Upper lobe of left lung (tissue), 6 donors: ENCODE results near the gene CRTC2. TPM values are rescaled to one million over a fixed set of nuclear protein-coding genes. Genes with fewer than 3 reads are reported as not detected.
"Not testable (repeated sequence)": the region's sequence is repeated elsewhere in the genome, so short reads cannot be mapped to it uniquely, and the experiment has no call there.

Experiments
- ATAC-seq, 2 donors: fragments of 200-7000 bp; cut with Tn5 transposase; one replicate each; pipeline ENCODE4 v1.9.1; 2022; ENCODE audit warnings: mild to moderate bottlenecking in 2 of 2, moderate library complexity in 2 of 2; ENCODE audit not compliant: low FRiP score in 2 of 2
- DNase-seq, 2 donors: peaks; one replicate each; pipeline ENCODE4 v3.0.0-alpha.2; 2019 to 2020
- H3K27ac ChIP-seq, 4 donors: fragments of 200-600 bp; sonication (generic); one replicate each; pipeline ENCODE4 v1.5.1; 2016 to 2019
- H3K27me3 ChIP-seq, 4 donors: fragments of 200-600 bp; sonication (generic); one replicate each; pipeline ENCODE4 v1.5.1; 2017 to 2019
- H3K36me3 ChIP-seq, 4 donors: fragments of 200-600 bp; sonication (generic); one replicate each; pipeline ENCODE4 v1.5.1; 2016 to 2019
- H3K4me1 ChIP-seq, 4 donors: fragments of 200-600 bp; sonication (generic); one replicate each; pipeline ENCODE4 v1.5.1; 2018 to 2019
- H3K4me3 ChIP-seq, 4 donors: fragments of 200-600 bp; sonication (generic); one replicate each; pipeline ENCODE4 v1.5.1; 2017 to 2019; ENCODE audit warnings: mild to moderate bottlenecking in 2 of 4, moderate library complexity in 1 of 4
- H3K9me3 ChIP-seq, 4 donors: fragments of 200-600 bp; sonication (generic); one replicate each; pipeline ENCODE4 v1.5.1; 2018 to 2019
- CTCF ChIP-seq, 6 experiments: fragments of 450-650 bp in 4 of 6; fragments of 200-600 bp in 2 of 6; sonication (generic) in 2 of 6; IDR thresholded peaks; one replicate each; pipeline ENCODE4 v1.5.1; 2016 to 2019; ENCODE audit warnings: antibody characterized with exemption in 6 of 6
- EP300 ChIP-seq, 4 donors: sonication (generic); formaldehyde crosslinking; IDR thresholded peaks; one replicate each; pipeline ENCODE4 v1.5.1; 2017; ENCODE audit warnings: antibody characterized with exemption in 4 of 4, control low read depth in 2 of 4
- POLR2A ChIP-seq, 4 donors: fragments of 450-650 bp; IDR thresholded peaks; one replicate each; pipeline ENCODE4 v1.5.1; 2016 to 2017; ENCODE audit warnings: antibody characterized with exemption in 4 of 4, mild to moderate bottlenecking in 2 of 4
- POLR2AphosphoS5 ChIP-seq, 2 donors: sonication (generic); formaldehyde crosslinking; IDR thresholded peaks; one replicate each; pipeline ENCODE4 v1.5.1; 2017; ENCODE audit warnings: antibody characterized with exemption in 2 of 2
- WGBS, 2 donors: methylation state at CpG; one replicate each; pipeline ENCODE4 v1.1.5; 2017 to 2018; 5-methylcytosine and 5-hydroxymethylcytosine counted together
- total RNA-seq, 6 donors: library from RNA; depleted of rRNA in 4 of 6; stranded (reverse); fragments of >200 nt in 4 of 6; gene quantifications; one replicate each; pipeline versions ENCODE4 v1.1.0 to v1.2.1, GENCODE V29; 2016 to 2021
- donor health status: DM: no; HTN: no; CAD: no; lungs with moderate emphysema.
- donor health status: DM: no; HTN: yes; CAD: no; lungs with severe emphysema.

Gene CRTC2
- 10 to 100 TPM; 19.4 to 93.2 (median 37.6) TPM for total RNA-seq

- peak in 1 of 4 donors; percentile 42 for TF ChIP-seq EP300 (IDR thresholded peaks at IDR 0.05)
- TF ChIP-seq POLR2A (IDR thresholded peaks at IDR 0.05) = peak in 3 of 4 donors; percentile 43 to 88 (median 72)
- peak in 1 of 6 experiments; percentile 12 for TF ChIP-seq CTCF (IDR thresholded peaks at IDR 0.05)
- peak; percentile 86 to 92 for TF ChIP-seq POLR2AphosphoS5 (IDR thresholded peaks at IDR 0.05)
- Histone ChIP-seq H3K4me3 (peak within 1 kb of the TSS; percentile 83 to 96 (median 90)), H3K4me1 (peaks cover 48 to 78% (median 53%) of the 10 kb centered on the region in 4 donors), H3K9me3 (no peaks in the 10 kb centered on the region), H3K36me3 (peaks cover 0 to 46% (median 18%) of the 10 kb centered on the region in 4 donors), H3K27ac (peak within 1 kb of the TSS; percentile 91 to 96 (median 93)), H3K27me3 (no peaks in the 10 kb centered on the region)
- DNase-seq = peak; percentile 96 to 100
- peak; percentile 95 for ATAC-seq
- WGBS, 2 donors = 0 to 1% methylated on average over 38 to 68 of the region's 75 CpGs
These were observed at the start of gene CRTC2 for GRCh38 chr1:153958111-153958960. Gene CRTC2 (minus strand): TSS chr1:153958612. CDS start chr1:153958497, 115 bp downstream.

GRCh38 chr1:154006136-154006535 lies 47.7 kb upstream of the CRTC2 start:
- DNase-seq (no peak), ATAC-seq (no peak)
- Histone ChIP-seq H3K9me3 (no peaks in the 10 kb centered on the region), H3K36me3 (no peaks in the 10 kb centered on the region), H3K27me3 (no peaks in the 10 kb centered on the region), H3K27ac (no peak overlapping the region), H3K4me1 (no peaks in the 10 kb centered on the region), H3K4me3 (no peak overlapping the region)
- TF ChIP-seq POLR2AphosphoS5 (IDR thresholded peaks at IDR 0.05) (no peak), CTCF (IDR thresholded peaks at IDR 0.05) (no peak), EP300 (IDR thresholded peaks at IDR 0.05) (no peak), POLR2A (IDR thresholded peaks at IDR 0.05) (no peak)
- WGBS, 2 donors = 94 to 95% methylated on average over 3 of the region's 3 CpGs

GRCh38 chr1:154000420-154000819 lies 42.0 kb upstream of the CRTC2 start:
- no peak for TF ChIP-seq CTCF (IDR thresholded peaks at IDR 0.05)
- no peak for TF ChIP-seq EP300 (IDR thresholded peaks at IDR 0.05)
- no peak for TF ChIP-seq POLR2A (IDR thresholded peaks at IDR 0.05)
- no peak for TF ChIP-seq POLR2AphosphoS5 (IDR thresholded peaks at IDR 0.05)
- DNase-seq (no peak), ATAC-seq (no peak)
- no peaks in the 10 kb centered on the region for H3K4me1 ChIP-seq
- H3K9me3 ChIP-seq = no peaks in the 10 kb centered on the region
- H3K27me3 ChIP-seq = no peaks in the 10 kb centered on the region
- no peak overlapping the region for H3K4me3 ChIP-seq
- WGBS, 2 donors = 86 to 87% methylated on average over 4 of the region's 4 CpGs
- H3K27ac ChIP-seq = no peak overlapping the region
- peaks cover 0 to 9% (median 4%) of the 10 kb centered on the region in 4 donors for H3K36me3 ChIP-seq

- H3K4me3 ChIP-seq, DNase-seq, H3K27me3 ChIP-seq, ATAC-seq, H3K9me3 ChIP-seq, H3K27ac ChIP-seq: not testable (repeated sequence)
- Histone ChIP-seq H3K4me1 (peaks cover 17 to 30% (median 19%) of the 10 kb centered on the region in 4 donors), H3K36me3 (peaks cover 8 to 40% (median 35%) of the 10 kb centered on the region in 4 donors)
- WGBS, 2 donors = 93 to 96% methylated on average over 10 of the region's 10 CpGs
These were observed 38.5 kb upstream of the CRTC2 start for GRCh38 chr1:153996882-153997281.

GRCh38 chr1:153995640-153996039 lies 37.2 kb upstream of the CRTC2 start:
- H3K36me3 ChIP-seq = peaks cover 12 to 46% (median 37%) of the 10 kb centered on the region in 4 donors

More at GRCh38 chr1:153995640-153996039, 37.2 kb upstream of the CRTC2 start:
- Histone ChIP-seq H3K9me3 (no peaks in the 10 kb centered on the region), H3K4me3 (no peak overlapping the region), H3K27ac (no peak overlapping the region), H3K4me1 (peaks cover 22 to 38% (median 25%) of the 10 kb centered on the region in 4 donors), H3K27me3 (no peaks in the 10 kb centered on the region)
- 98% methylated on average over 11 of the region's 11 CpGs for WGBS, 2 donors
- TF ChIP-seq POLR2A (IDR thresholded peaks at IDR 0.05) = no peak
- no peak for TF ChIP-seq POLR2AphosphoS5 (IDR thresholded peaks at IDR 0.05)
- no peak for TF ChIP-seq EP300 (IDR thresholded peaks at IDR 0.05)
- no peak for TF ChIP-seq CTCF (IDR thresholded peaks at IDR 0.05)
- ATAC-seq (no peak), DNase-seq (no peak)
